NT2/D1 (cell line): ENCODE results near the gene PALM.
"Not testable (repeated sequence)": the region's sequence is repeated elsewhere in the genome, so short reads cannot be mapped to it uniquely, and the experiment has no call there.

Experiments
- SUZ12 ChIP-seq: IDR thresholded peaks from 2 replicates; pipeline ENCODE4 v1.6.1; 2011; ENCODE audit not compliant: insufficient read length, insufficient read depth; ENCODE audit errors: extremely low read depth
- YY1 ChIP-seq: IDR thresholded peaks from 2 replicates; pipeline ENCODE4 v1.6.1; 2011; ENCODE audit not compliant: insufficient read length, insufficient read depth
- ZNF274 ChIP-seq: IDR thresholded peaks from 2 replicates; pipeline ENCODE4 v1.6.1; 2011; ENCODE audit warnings: mild to moderate bottlenecking, low read depth, low read length

GRCh38 chr19:668675-669434, 39.9 kb upstream of the PALM start:
- TF ChIP-seq YY1, SUZ12, ZNF274: not testable (repeated sequence)
